HCT116 (cell line): Measurements from ENCODE around the gene ZFP36. TPM values are rescaled to one million over a fixed set of nuclear protein-coding genes. Genes with fewer than 3 reads are reported as not detected.

Experiments
- ATAC-seq: fragments of 200-7000 bp; cut with Tn5 transposase; 2 replicates; pipeline ENCODE4 v1.9.1; 2020; ENCODE audit warnings: mild to moderate bottlenecking, moderate library complexity
- BruUV-seq: library from RNA; stranded (reverse); fragments of 400-500 nt; replicated peaks from 2 replicates; lab custom pipeline; 2021; lab: Mats Ljungman, UMichigan
- CTCF ChIA-PET: fragments of 300-600 bp; sonication (Branson Sonifier 250); formaldehyde crosslinking; loops from one replicate; lab custom pipeline; 2021; ENCODE audit warnings: antibody characterized with exemption; lab: Charles Lee
- POLR2A ChIA-PET: fragments of 300-600, 350-600 bp; sonication (Branson Sonifier 250); formaldehyde crosslinking; loops from one replicate; lab custom pipeline; 2021; ENCODE audit warnings: antibody characterized with exemption; lab: Charles Lee
- RAD21 ChIA-PET, 2 experiments: fragments of 300-600 bp; sonication (Branson Sonifier 250); formaldehyde crosslinking; loops; one replicate each; lab custom pipeline; 2023; ENCODE audit warnings: low total read pairs in 2 of 2; ENCODE audit not compliant: uncharacterized antibody in 2 of 2, unreplicated experiment in 2 of 2, low non-redundant PET in 1 of 2; lab: Charles Lee
- DNase-seq: peaks from one replicate; pipeline ENCODE4 v3.0.0-alpha.2; 2010; ENCODE audit warnings: low read depth, low spot score
- H2AFZ ChIP-seq: fragments of 200-600 bp; shearing (Covaris generic), sonication (generic); 2 replicates; pipeline ENCODE4 v1.6.1; 2017; ENCODE audit warnings: low read depth, mixed run types, mixed read lengths, antibody characterized with exemption, low read length; ENCODE audit not compliant: poor library complexity, severe bottlenecking
- H3K27ac ChIP-seq: 2 replicates; pipeline ENCODE4 v1.5.1; 2012; ENCODE audit warnings: low read depth, low read length
- H3K27me3 ChIP-seq: fragments of 200-600 bp; sonication (generic); 2 replicates; pipeline ENCODE4 v1.6.1; 2016; ENCODE audit warnings: mixed run types, low read length, mixed read lengths; ENCODE audit not compliant: insufficient read depth
- H3K36me3 ChIP-seq, 2 experiments: fragments of 200-500 bp in 1 of 2; fragments of 200-600 bp in 1 of 2; sonication (Bioruptor generic) in 1 of 2; sonication (generic) in 1 of 2; 2 replicates each; pipeline versions ENCODE4 v1.5.1 to v1.6.1; 2014 to 2016; ENCODE audit warnings: low read length in 2 of 2, inconsistent platforms in 1 of 2, mixed read lengths in 1 of 2, mixed run types in 1 of 2; ENCODE audit not compliant: insufficient read depth in 2 of 2, control insufficient read depth in 1 of 2
- H3K4me1 ChIP-seq, 2 experiments: fragments of 200-600 bp in 1 of 2; sonication (generic) in 1 of 2; 2 replicates each; pipeline versions ENCODE4 v1.5.1 to v1.6.1; 2012 to 2017; ENCODE audit warnings: low read length in 2 of 2, inconsistent platforms in 1 of 2, mild to moderate bottlenecking in 1 of 2, mixed read lengths in 1 of 2, mixed run types in 1 of 2, moderate library complexity in 1 of 2; ENCODE audit not compliant: insufficient read depth in 2 of 2, control insufficient read depth in 1 of 2
- H3K4me2 ChIP-seq: fragments of 200-600 bp; sonication (generic); 2 replicates; pipeline ENCODE4 v1.6.1; 2017; ENCODE audit warnings: mixed run types, low read length, mixed read lengths
- H3K4me3 ChIP-seq, 2 experiments: fragments of 200-600 bp in 1 of 2; sonication (generic) in 1 of 2; replicated peaks in 1 of 2; 2 replicates each; pipeline ENCODE4 v1.5.1; 2011 to 2016; ENCODE audit warnings: low read length in 2 of 2, control low read depth in 1 of 2, low read depth in 1 of 2, mild to moderate bottlenecking in 1 of 2, mixed read lengths in 1 of 2, mixed run types in 1 of 2
- H3K79me2 ChIP-seq: fragments of 200-600 bp; sonication (generic); 2 replicates; pipeline ENCODE4 v1.6.1; 2017; ENCODE audit warnings: mild to moderate bottlenecking, mixed run types, low read length, moderate library complexity, mixed read lengths; ENCODE audit not compliant: insufficient read depth
- H3K9ac ChIP-seq: fragments of 200-600 bp; sonication (generic); 2 replicates; pipeline ENCODE4 v1.6.1; 2016; ENCODE audit warnings: low read length, mixed read lengths
- H3K9me2 ChIP-seq: fragments of 200-600 bp; sonication (generic), shearing (Covaris generic); 2 replicates; pipeline ENCODE4 v1.6.1; 2017; ENCODE audit warnings: mixed run types, mild to moderate bottlenecking, moderate library complexity; ENCODE audit not compliant: insufficient read depth
- H3K9me3 ChIP-seq, 2 experiments: fragments of 200-500 bp in 1 of 2; fragments of 200-600 bp in 1 of 2; sonication (Bioruptor generic) in 1 of 2; sonication (generic) in 1 of 2; 2 replicates each; pipeline ENCODE4 v1.6.1; 2014 to 2017; ENCODE audit warnings: low read length in 2 of 2, mixed read lengths in 2 of 2, inconsistent platforms in 1 of 2, low read depth in 1 of 2, mild to moderate bottlenecking in 1 of 2, mixed run types in 1 of 2, moderate library complexity in 1 of 2; ENCODE audit not compliant: control insufficient read depth in 1 of 2, insufficient read depth in 1 of 2
- H4K20me1 ChIP-seq: fragments of 200-600 bp; sonication (generic), shearing (Covaris generic); 2 replicates; pipeline ENCODE4 v1.6.1; 2017; ENCODE audit warnings: mixed run types, mild to moderate bottlenecking, moderate library complexity; ENCODE audit not compliant: insufficient read depth
- ATF3 ChIP-seq: IDR thresholded peaks from 2 replicates; pipeline ENCODE4 v1.6.1; 2012
- CTCF ChIP-seq, 3 experiments: fragments of 200-600 bp in 1 of 3; sonication (generic) in 1 of 3; IDR thresholded peaks in 2 of 3; conservative IDR thresholded peaks in 1 of 3; 2 replicates each; pipeline ENCODE4 v1.5.1; 2012 to 2017; ENCODE audit warnings: low read depth in 2 of 3, low read length in 2 of 3, antibody characterized with exemption in 1 of 3, borderline replicate concordance in 1 of 3, control low read depth in 1 of 3, mild to moderate bottlenecking in 1 of 3, mixed read lengths in 1 of 3, mixed run types in 1 of 3, moderate library complexity in 1 of 3; ENCODE audit not compliant: insufficient read depth in 1 of 3
- EGR1 ChIP-seq: IDR thresholded peaks from 2 replicates; pipeline ENCODE4 v1.6.1; 2012; ENCODE audit warnings: low read depth
- EZH2 ChIP-seq: fragments of 200-600 bp; sonication (generic); IDR thresholded peaks from 2 replicates; pipeline ENCODE4 v1.6.1; 2017; ENCODE audit warnings: antibody characterized with exemption, mixed run types
- FOSL1 ChIP-seq: IDR thresholded peaks from 2 replicates; pipeline ENCODE4 v1.6.1; 2012; ENCODE audit warnings: low read depth
- POLR2A ChIP-seq: IDR thresholded peaks from 2 replicates; pipeline ENCODE4 v1.7.0; 2011; ENCODE audit warnings: borderline replicate concordance; ENCODE audit not compliant: insufficient read depth, insufficient read length; ENCODE audit errors: extremely low read depth
- POLR2AphosphoS5 ChIP-seq: IDR thresholded peaks from 2 replicates; pipeline ENCODE4 v1.6.1; 2011; ENCODE audit warnings: mild to moderate bottlenecking, low read depth, low read length, moderate library complexity
- SRF ChIP-seq: IDR thresholded peaks from 2 replicates; pipeline ENCODE4 v1.6.1; 2012; ENCODE audit warnings: low read depth
- TCF7L2 ChIP-seq: IDR thresholded peaks from 2 replicates; pipeline ENCODE4 v1.7.0; 2011; ENCODE audit warnings: borderline replicate concordance, inconsistent platforms; ENCODE audit not compliant: insufficient read depth, insufficient read length; ENCODE audit errors: extremely low read depth
- YY1 ChIP-seq: IDR thresholded peaks from 2 replicates; pipeline ENCODE4 v1.6.1; 2011; ENCODE audit warnings: low read length, low read depth, moderate library complexity, mild to moderate bottlenecking; ENCODE audit not compliant: insufficient replicate concordance; ENCODE audit errors: extremely low read depth
- ZBTB33 ChIP-seq: IDR thresholded peaks from 2 replicates; pipeline ENCODE4 v1.6.1; 2011; ENCODE audit warnings: mild to moderate bottlenecking, low read length, moderate library complexity; ENCODE audit not compliant: insufficient replicate concordance; ENCODE audit errors: extremely low read depth
- ZFX ChIP-seq: fragments of 450-650 bp; IDR thresholded peaks from 2 replicates; pipeline ENCODE4 v1.6.1; 2017
- ZNF274 ChIP-seq: fragments of 200-500 bp; sonication (Bioruptor generic); IDR thresholded peaks from 2 replicates; pipeline ENCODE4 v1.6.1; 2014; ENCODE audit warnings: mild to moderate bottlenecking, low read depth, low read length, inconsistent platforms
- intact Hi-C: fragments of 100-400 bp; cut with micrococcal nuclease; formaldehyde crosslinking; loops from 2 replicates; pipeline ENCODE4 v1.10.0; 2022
- total RNA-seq: library from RNA; stranded (reverse); gene quantifications from one replicate; pipeline ENCODE4 v1.2.1, GENCODE V29; 2021; ENCODE audit not compliant: unreplicated experiment

Gene ZFP36
- total RNA-seq, 1 experiment from 2014 or later, result 131 TPM

GRCh38 chr19:39372047-39372802, 34.4 kb upstream of the ZFP36 start:
- no peak overlapping the region for H2AFZ ChIP-seq
- ChIA-PET CTCF (no interaction called here), RAD21 (no interaction called here), POLR2A (no interaction called here)
- H4K20me1 ChIP-seq, result no peaks in the 10 kb centered on the region
- H3K79me2 ChIP-seq, result no peaks in the 10 kb centered on the region
- H3K27me3 ChIP-seq, result no peaks in the 10 kb centered on the region
- ATAC-seq, result no peak
- DNase-seq, result no peak
- no peak overlapping the region for H3K4me3 ChIP-seq
- no peak overlapping the region for H3K27ac ChIP-seq
- H3K4me2 ChIP-seq, result no peak overlapping the region
- BruUV-seq, result no TSS peak
- H3K36me3 ChIP-seq, result peaks cover 34 to 61% of the 10 kb centered on the region in 2 experiments
- no peaks in the 10 kb centered on the region for H3K9me2 ChIP-seq
- H3K9ac ChIP-seq, result no peak overlapping the region
- intact Hi-C loops, result no loop called here
- TF ChIP-seq POLR2A, result no peak
- no peak for TF ChIP-seq ATF3
- TF ChIP-seq EZH2, result no peak
- no peak for TF ChIP-seq ZBTB33
- no peak for TF ChIP-seq EGR1
- TF ChIP-seq ZFX, result no peak
- no peaks in the 10 kb centered on the region for H3K9me3 ChIP-seq
- no peaks in the 10 kb centered on the region for H3K4me1 ChIP-seq

- ATAC-seq, result no peak
- no peak for TF ChIP-seq ZBTB33
- TF ChIP-seq TCF7L2, result no peak
- no peak for TF ChIP-seq EGR1
- no peak for TF ChIP-seq SRF
- no peak for TF ChIP-seq ZNF274
- no peak for TF ChIP-seq YY1
- no peak for TF ChIP-seq FOSL1
- TF ChIP-seq POLR2AphosphoS5, result no peak
- TF ChIP-seq CTCF (IDR thresholded peaks at IDR 0.05 in 2 of 3, conservative IDR thresholded peaks at IDR 0.05 in 1 of 3; ENCODE audit: borderline replicate concordance in 1 of 3, insufficient read depth in 1 of 3, low read depth in 2 of 3, low read length in 2 of 3), result no peak
Observed at GRCh38 chr19:39372941-39373340, 33.7 kb upstream of the ZFP36 start.

More at GRCh38 chr19:39372941-39373340, 33.7 kb upstream of the ZFP36 start:
- DNase-seq, result no peak
- H3K9me2 ChIP-seq, result no peaks in the 10 kb centered on the region
- H4K20me1 ChIP-seq, result no peaks in the 10 kb centered on the region
- no peaks in the 10 kb centered on the region for H3K27me3 ChIP-seq
- H3K9me3 ChIP-seq, result no peaks in the 10 kb centered on the region
- no TSS peak for BruUV-seq
- H3K79me2 ChIP-seq, result no peaks in the 10 kb centered on the region
- H3K36me3 ChIP-seq, result peaks cover 39 to 66% of the 10 kb centered on the region in 2 experiments
- no peak overlapping the region for H3K9ac ChIP-seq
- H2AFZ ChIP-seq, result no peak overlapping the region
- POLR2A ChIA-PET, result no interaction called here
- RAD21 ChIA-PET, result no interaction called here
- H3K4me3 ChIP-seq, result no peak overlapping the region
- CTCF ChIA-PET, result no interaction called here
- intact Hi-C loops, result no loop called here
- no peak overlapping the region for H3K27ac ChIP-seq
- H3K4me2 ChIP-seq, result no peak overlapping the region
- H3K4me1 ChIP-seq, result no peaks in the 10 kb centered on the region
